GM18873 (cell line): ENCODE results near the gene ZNF710.
A peak's percentile ranks its signal among the peaks of the same experiment; 100 is the strongest.

ENCODE experiments used
- ATAC-seq: cut with Tn5 transposase; IDR thresholded peaks from one replicate; pipeline ENCODE4 v1.9.1; 2021; ENCODE audit warnings: mild to moderate bottlenecking, moderate library complexity, moderate number of reproducible peaks; ENCODE audit not compliant: unreplicated experiment, low FRiP score

ZNF710 gene

GRCh38 chr15:90016721-90017120, 15.6 kb downstream of the ZNF710 start:
- no peak for ATAC-seq

GRCh38 chr15:90018216-90018831, 17.2 kb downstream of the ZNF710 start:
- no peak for ATAC-seq

DNA sequence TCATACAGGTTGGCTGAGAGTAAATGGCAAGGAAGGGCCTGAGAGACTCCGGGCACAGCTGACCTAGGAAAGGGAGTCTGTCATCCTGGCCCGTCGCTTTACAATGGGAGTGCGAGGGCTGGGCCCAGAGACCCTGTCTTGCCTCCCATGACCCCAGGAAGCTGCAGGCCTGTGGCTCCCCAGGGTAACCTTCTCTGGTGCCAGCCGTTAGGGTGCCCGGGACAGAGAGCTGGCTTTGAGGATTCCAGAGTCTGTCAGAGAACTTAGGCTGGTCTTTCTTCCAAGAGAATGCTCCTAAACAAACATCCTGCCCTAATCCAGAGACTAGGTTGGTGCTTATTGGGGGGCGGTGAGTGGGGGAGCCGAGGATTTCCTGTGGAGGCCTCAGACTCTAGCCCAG, 18.5 kb downstream of the ZNF710 start:
- ATAC-seq: no peak

DNA sequence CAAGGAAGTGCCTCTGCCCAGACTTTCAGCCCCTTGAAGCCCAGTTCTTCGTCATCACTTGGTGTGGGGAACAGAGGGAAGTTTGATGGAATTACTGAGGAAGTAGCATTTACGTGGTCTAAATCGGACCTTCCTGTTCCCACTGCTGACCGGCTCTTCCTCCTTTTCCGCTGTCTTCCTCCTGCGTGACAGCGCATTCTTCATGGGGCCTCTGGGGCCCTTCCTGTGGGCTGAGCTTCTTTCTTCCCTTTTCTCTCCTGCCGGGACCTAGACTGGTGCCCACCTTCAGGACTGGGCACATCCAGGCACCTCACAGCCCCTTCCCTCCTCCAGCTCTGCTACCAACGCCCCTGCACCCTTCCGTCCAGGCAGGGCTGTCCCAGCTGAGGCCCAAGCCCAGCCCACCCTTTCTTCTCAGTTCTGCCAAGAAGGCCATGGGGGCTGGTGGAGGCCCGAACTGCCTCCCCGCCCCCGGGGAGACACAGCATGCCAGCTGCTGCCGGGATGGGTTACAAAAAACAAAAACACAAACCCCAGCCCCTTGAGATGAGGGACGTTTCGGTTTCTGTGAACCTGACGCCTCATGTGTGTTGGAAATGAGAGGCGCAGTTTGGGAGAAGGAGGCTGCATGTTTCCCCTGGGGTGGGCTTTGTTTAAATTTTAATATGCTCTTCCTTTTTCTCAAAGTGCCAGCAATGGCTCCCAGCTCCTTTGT, 19.1 kb downstream of the ZNF710 start:
- no peak for ATAC-seq

- ATAC-seq: no peak
Measured at GRCh38 chr15:90020936-90021507, 19.9 kb downstream of the ZNF710 start.

DNA sequence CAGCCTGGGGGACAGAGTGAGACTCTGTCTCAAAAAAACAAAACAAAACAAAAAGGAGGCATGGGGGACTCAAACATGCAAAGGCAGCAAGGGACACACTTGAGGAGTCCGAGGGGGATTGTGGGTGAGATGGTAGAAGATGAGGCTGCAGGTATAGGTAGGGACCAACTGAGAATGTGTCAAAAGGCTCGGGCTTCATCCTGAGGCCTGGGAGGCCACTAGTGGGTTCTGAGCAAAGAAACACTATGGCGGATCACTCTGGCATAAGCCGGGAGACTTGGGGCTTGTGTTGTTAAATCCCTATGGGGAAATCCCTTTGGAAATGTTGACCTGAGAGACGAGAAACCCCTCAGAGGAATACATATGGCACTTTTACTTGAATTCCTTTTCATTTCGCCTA, 21.2 kb downstream of the ZNF710 start:
- no peak for ATAC-seq

- ATAC-seq: no peak
Measured at GRCh38 chr15:90022905-90023700, 22.0 kb downstream of the ZNF710 start.

GRCh38 chr15:90024406-90024805, 23.3 kb downstream of the ZNF710 start:
- ATAC-seq: no peak

DNA sequence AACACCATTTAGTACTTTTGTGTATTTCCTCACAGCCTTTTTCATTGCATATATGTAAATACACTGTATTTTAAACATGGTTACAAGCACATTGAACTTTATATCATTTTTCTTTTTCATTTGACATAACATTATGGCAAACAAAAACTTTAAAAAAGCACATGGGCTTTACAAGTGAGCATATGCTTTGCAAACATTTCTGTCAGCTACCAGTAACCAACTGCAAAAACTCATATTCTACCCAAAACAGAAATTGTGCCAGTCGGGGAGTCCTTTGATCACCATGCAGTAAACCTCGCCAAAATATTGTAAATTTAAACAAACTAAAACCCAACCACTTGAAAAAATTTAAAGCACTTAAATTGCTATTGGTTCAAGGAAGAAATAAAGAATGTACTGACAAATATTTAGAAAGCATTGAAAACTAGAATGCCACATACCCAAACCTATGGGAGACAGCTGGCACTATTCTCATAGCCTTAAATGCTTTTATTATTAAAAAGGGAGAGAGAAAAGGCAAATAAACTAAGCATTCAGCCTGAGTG, 24.4 kb downstream of the ZNF710 start:
- ATAC-seq: no peak

GRCh38 chr15:90028376-90028944, 27.3 kb downstream of the ZNF710 start:
- ATAC-seq: no peak

GRCh38 chr15:90029024-90029423, 27.9 kb downstream of the ZNF710 start:
- ATAC-seq: no peak

- no peak for ATAC-seq
Measured at GRCh38 chr15:90030376-90030775, 29.3 kb downstream of the ZNF710 start.

DNA sequence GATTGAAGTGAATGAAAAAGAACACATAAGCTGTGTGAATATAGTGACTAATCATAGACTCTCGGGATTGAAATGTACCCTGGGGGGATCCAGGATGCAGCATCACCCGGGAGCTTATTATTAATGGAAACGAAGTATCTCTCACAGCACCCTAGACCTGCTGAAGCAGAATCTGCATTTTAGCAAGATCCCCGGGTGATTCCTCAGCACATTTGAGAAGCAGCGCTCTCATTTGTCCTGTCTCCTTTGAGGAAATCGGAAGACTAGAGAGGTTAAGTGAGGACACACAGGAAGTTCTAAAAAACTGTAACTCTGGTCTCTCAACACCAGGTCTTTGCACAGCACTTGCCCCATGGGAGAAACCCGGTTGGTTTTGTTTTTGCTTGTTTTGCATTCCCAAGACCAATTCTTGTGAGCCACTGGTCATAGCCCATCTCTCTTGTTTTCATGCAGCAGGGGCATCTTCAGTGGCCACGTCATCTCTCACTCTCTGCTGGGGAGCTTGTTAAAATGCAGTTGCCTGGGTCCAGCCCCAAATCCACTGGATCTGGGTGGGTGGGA, 30.2 kb downstream of the ZNF710 start:
- peak; percentile 91 for ATAC-seq

- no peak for ATAC-seq
Measured at GRCh38 chr15:90033006-90033405, 31.9 kb downstream of the ZNF710 start.

GRCh38 chr15:90033448-90033847, 32.3 kb downstream of the ZNF710 start:
- ATAC-seq: no peak

- ATAC-seq: no peak
Measured at GRCh38 chr15:90035095-90035839, 34.1 kb downstream of the ZNF710 start.

DNA sequence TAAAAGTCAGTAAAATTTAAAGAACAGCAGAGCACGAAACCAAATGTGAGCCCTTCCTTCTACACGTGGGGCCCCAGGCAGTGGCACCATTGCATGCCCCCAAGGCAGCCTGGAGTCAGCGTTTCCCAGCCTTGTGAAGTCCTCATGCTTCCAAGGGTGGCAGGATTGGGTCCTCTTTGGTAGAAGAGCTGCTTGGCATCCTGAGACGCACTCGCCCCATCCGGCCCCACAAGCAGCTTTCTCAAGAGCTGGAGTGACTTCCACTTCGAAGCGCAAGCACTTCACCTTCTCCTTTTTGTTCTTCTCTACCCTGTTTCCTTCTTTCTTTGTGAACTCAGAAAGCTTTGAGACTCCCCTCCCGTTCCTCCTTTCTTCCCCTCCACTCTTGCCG, 34.7 kb downstream of the ZNF710 start:
- ATAC-seq: no peak

- ATAC-seq: no peak
Measured at GRCh38 chr15:90036343-90036742, 35.2 kb downstream of the ZNF710 start.

- no peak for ATAC-seq
Measured at GRCh38 chr15:90036806-90037510, 35.8 kb downstream of the ZNF710 start.
